ENCODE measurements around the gene IL11RA. TPM values are rescaled to one million over a fixed set of nuclear protein-coding genes. Genes with fewer than 3 reads are reported as not detected.

The IL11RA gene
- total RNA-seq, 1 donor from 2014 or later = 3.4 TPM

DNA sequence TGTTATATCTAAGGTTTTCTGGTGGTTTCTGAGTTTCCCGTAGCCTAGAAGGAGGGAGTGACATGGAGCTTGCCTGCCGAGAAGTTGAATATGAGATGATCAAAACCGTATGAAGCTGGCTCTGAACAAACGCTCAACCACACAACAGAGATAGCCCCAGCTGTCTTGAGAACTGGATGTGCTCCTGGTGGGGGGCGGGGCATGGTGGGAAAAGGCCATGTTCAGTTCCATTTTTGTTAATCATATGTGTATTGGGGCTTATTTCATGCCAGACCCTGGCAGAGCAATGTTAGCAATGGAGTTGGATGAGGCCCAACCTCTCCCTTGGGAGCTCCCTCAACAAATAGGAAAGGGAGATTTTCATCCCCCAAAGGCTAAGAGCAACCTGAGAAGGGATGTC is 34.2 kb downstream of the IL11RA start:
- DNase-seq (ENCODE audit: low read depth in 2 of 2) = no peak

DNA sequence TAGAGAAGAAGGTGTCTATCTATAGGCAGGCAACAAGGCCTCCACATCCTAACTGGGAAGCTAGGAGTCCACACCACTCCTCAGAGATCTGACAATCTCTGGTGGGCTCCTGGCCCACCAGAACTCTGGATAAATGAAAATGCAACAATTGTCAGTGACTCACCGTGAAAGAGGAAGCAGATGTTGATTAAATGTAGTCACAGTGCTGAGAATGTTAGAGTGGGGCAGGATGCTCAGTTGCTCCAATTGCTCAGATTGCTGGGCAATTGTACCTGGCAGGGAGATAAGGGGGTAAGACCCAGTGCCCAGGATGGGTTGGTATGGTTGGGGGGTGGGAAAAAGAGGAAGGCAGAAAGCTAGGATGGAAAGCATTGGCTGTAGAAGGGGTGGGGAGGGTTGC is 34.7 kb downstream of the IL11RA start:
- DNase-seq (ENCODE audit: low read depth in 2 of 2) = no peak

DNA sequence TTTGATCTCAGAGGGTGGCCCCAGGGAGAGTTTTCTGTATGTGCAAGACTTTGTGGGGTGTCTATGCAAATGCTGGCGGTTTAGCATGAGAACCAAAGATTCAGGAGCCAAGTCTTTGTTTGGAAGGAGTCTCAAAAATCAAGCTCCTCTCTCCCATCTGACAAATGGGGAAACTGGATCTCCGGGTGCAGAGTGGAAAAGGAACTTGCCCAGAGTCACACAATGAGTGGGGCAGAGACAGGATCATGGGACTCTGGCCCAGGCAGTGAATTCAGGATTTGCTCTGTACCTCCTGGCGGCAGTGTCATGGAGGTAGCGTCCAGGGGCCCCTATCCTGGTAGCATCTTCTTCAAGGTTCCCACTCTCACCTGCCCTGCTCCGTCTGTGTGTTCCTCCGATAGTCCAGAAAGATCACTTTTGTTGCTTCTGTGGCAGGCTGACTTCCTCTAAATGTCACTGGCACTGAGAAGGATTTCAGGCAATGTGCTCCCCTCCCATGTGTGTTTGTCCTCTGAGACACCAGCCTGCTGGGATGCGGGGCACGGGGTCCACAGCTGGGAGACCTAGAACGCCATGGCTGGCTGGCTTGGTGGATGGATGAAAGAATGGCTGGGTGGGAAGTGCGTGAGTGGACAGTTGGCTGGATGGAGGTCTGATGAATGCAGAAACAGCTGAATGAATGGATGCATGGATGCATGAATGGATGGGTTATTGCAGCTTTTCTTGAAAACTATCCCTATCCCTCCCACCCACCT is 35.5 kb downstream of the IL11RA start:
- no peak for DNase-seq (ENCODE audit: low read depth in 2 of 2)

DNA sequence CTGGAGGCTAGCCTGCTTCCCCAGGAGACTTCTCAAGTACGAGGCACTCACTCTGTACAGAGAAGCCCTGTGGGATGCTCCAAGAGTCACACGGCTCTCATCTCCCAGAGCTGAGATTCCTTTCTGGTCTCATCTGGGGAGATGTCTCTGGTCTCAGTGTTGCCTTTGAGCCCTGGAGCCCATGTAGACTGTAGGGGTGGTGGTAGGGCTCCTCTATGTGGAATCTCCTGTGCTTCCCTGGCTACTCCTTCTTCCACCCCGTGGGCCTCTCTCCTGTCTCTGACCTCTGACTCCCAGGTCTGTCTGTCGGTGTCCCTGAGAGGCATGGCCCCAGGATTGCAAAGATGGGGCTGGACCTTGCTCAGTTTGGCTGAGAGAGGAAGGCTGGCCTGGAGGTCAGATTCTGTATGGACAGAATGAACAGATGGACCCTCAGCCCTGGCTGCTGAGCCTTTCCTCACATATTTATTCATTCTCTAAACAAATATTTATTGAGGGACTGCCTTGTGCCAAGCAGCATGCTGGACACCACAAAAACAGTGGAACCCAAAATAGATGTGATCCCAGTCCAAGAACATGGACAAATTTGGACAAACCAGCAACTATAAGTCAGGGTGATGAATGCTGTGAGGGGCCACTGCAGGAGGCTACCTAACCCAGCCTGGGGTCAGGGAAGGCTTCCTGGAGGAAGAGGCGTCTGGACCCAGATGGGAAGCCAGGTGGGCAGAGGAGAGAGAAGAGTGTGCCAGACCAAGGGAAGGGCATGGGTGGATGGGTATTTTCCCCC is 36.5 kb downstream of the IL11RA start:
- no peak for DNase-seq (ENCODE audit: low read depth in 2 of 2)

DNA sequence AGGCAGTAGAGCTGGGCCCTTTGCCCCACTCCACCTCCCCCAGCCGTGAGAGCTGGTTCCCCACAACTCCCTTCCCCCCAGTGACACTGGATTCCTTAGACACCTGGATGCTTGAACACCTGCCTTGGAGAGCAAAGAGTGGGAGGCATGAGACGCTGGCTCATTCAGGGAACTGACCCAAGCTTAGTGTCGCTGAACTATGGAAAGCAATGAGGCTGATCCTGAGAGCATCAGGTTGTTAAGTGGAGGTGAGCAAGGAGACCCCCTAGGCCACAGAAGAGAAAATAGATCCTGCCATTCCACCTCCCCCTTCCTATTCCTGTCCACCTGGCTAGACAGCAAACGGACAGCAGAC is 37.1 kb downstream of the IL11RA start:
- DNase-seq (ENCODE audit: low read depth in 2 of 2) = no peak

DNA sequence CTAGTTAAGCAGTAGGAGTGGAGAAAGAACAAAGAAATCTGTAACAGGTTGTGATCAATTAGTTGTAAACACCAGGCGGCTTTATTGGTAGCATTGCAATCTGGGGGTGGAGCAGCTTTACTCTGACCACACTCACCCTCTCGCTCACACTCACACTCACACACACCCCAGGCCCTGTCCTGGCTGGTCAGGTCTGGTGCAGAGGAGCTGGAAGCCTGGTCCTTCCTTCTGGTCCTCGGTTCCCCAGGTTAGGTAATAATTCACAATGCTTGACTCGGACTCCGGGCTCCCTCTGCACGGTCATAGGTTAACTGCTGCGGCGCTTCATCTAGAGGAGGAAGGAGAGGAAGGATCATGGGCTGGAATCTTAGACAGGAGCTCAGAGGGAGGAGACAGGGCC is 37.5 kb downstream of the IL11RA start:
- no peak for DNase-seq (ENCODE audit: low read depth in 2 of 2)

DNA sequence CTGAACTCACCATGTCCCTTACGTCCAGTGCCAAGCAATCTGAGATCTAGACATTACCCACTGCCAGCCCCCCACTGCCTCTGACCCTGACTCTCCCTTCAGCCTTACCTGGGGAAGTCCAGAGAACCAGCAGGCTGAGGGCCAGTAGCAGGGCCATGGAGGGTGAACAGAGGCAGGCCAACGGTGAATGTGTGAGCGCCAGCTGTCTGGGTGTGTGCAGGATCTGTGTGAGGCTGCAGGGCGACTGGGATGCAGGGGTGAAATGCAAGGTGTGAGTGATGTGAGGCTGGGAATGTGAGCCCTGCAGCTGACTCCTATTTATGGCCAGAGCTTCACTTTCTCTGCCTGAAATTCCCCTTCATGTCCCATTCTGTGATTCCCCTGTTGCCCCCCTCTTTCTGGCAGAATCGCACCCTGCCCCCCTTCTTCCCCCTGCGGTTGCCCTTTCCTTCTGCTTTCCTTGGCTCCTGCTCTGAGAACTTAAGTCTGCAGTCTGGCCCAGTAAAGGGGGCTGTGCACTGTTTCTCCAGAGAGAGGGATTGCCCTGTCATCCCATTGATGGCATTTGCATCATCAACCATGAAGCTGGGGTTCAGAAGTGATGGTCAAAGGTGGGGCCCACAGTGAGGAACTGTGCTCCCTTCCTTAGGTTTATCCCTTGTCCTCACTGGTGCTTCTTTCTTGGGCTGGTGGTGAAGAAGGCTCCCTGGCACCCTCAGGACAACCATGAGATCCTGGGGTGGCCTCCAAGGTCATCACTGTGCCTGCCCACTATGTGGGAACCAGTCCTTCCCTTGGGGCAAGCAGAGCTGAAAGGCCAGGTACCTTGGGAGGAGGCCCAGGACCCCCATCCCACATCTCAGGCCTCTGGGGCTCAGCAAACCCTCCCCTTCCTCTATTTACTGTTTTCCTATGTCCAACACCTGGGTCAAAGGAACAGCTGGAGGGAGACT is 39.3 kb downstream of the IL11RA start, which contains the start of gene CCL19:
CCL19 (minus strand) TSS at position 294 of the 953 bp plus-strand sequence; CDS start at position 157, 137 bp downstream.
- DNase-seq (ENCODE audit: low read depth in 2 of 2) = no peak

DNA sequence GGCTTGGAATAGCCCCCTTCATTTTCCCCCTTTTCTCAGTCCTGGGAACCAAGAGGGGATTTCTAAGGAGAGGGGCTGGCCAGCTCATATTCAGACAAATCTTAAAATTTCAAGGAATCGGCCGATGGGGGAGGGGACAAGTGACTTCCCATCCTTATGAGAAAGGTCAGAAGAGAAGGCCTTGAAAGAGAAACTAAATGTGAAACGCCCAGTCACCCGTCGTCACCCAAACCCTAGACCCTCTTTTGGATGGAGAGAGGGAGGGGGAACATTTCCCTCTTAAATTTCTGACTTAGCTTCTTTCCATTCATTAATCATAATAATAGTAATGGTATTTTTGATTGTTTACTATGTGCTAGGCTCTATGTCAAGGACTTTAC is 39.9 kb downstream of the IL11RA start:
- DNase-seq (ENCODE audit: low read depth in 2 of 2) = no peak

DNA sequence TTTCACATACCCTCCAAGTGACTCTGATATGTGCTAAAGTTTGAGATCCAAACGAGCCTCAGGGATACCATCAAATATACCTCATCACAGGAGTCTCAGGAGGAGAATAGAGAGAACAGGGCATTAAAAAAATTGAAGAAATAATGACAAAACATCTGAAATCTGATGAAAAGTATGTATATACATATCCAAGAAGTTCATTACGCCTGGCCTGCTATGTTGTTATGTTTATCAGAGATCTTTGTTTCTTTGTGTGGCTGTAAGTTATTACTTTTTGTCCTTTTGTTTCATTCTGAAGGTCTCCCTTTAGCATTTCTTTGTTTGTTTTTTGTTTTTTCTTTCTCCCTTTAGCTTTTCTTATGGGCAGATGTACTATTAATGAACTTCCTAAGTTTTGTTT is 41.6 kb downstream of the IL11RA start:
- no peak for DNase-seq (ENCODE audit: low read depth in 2 of 2)

DNA sequence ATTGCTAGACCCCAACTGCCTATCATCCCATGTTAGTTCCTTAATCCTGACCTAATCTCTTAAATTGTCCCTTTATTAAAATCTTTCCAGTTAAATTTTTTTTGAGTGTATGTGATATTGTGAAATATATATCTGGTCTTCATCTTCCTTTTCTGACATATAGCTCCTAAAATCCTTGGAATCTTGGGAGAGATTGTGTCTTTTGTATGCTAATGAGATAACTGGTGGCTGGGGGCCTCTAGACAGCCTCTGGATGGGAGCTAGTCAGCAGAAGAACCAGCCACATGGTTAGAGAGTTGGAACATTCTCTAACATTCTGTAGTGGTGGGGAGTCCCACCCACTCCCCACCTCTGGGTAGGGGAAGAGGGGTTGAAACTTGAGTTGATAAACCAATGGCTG is 42.8 kb downstream of the IL11RA start:
- no peak for DNase-seq (ENCODE audit: low read depth in 2 of 2)

DNA sequence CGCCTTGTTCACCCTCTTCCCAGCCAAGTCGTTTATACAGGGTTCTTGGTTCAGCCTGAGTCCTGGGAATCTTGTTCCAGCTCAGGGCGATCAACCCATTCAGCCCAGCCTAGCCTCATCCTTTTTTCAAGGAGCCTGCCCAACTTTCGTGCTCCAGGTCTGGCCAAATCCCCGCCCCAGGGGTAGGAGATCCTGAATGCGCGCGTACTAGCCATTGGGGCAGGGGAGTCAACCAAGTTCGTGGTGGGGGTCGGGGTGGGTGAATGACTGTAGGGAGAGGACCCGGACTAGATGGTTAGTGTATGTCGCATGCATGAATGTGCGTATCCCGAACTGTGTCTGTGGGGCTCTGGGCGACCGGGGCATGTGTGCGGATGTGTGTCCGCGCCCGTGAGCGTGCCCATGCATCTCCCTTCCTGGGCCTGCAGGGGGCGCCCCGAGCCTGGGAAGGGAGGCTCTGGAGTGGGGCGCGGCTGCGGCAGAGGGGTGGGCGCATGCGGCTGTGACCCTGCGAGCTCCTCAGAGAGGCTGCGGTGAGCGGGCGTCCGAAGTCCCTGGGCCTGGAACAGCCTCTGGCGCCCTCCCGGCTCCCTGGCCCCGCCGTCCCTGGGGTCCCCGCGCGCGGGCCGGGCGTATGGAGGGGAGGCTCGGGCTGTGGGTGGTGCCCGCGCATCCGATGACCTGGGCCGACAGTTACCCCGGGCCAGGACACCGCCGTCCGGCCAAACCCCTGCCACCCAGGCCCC is 49.2 kb downstream of the IL11RA start:
- peak; percentile 63 to 81 for DNase-seq (ENCODE audit: low read depth in 2 of 2)

DNA sequence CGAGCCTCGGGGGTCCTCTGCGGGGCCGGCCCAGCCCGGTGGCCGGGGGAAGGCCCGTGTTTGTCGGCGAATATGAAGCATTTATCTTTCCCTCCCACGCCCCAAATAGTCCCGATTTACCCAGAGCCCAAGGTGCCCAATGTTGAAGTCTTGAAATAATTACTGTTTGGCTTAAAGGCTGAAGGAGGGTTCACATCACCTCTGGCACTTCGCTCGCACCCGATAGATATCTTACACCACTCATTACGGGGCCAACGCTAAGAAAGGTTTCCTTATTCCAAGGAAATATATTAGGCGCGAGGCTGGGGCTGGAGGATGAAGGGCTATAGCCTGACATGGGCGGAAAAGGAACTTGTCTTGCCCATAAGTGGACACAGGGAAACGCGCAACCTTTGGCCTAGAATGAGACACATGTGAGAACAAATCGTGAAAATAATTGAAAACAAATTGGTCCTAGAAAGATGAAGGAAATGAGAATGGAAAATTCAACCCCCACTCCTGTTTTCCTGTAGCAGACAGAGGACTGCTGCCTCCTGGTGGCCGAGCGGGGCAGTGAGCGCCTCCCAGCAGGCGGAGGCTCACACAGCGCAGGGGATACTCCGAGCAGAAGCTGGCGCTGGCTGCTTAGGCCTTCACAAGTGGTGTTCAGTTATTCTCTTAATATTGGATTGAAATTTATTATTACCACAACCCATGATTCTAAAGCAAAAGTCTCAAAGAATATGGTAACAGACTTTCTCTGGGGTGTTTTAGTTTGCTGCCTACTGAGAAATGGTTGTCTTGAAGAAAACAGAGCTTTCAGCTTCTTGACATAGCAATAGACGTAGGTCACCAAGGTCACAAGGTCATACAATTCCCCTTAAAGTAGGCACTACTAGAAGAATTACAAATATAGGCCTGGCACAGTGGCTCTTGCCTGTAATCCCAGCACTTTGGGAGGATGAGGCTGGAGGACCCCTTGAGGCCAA is 50.1 kb downstream of the IL11RA start:
- DNase-seq (ENCODE audit: low read depth in 2 of 2) = peak; percentile 82 to 93

DNA sequence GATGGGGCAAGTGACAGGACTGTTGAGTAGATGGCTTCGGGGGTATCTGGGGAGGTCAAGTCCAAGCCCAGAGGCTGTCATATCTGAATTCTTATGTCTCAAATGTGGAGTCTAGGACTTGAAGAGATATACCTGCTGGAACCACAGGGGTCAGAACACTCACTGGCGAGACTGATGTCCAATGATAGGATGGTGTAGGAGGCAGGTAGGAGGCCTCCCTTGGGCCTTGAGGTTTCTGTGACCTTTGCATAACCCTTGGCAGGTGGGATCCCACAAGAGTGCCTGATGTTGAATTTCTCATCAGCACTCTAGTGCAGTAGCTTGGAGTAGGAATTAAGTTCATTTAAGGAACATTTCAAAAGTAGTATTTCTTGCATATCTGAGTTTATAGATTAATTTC is 55.1 kb downstream of the IL11RA start:
- no peak for DNase-seq (ENCODE audit: low read depth in 2 of 2)

DNA sequence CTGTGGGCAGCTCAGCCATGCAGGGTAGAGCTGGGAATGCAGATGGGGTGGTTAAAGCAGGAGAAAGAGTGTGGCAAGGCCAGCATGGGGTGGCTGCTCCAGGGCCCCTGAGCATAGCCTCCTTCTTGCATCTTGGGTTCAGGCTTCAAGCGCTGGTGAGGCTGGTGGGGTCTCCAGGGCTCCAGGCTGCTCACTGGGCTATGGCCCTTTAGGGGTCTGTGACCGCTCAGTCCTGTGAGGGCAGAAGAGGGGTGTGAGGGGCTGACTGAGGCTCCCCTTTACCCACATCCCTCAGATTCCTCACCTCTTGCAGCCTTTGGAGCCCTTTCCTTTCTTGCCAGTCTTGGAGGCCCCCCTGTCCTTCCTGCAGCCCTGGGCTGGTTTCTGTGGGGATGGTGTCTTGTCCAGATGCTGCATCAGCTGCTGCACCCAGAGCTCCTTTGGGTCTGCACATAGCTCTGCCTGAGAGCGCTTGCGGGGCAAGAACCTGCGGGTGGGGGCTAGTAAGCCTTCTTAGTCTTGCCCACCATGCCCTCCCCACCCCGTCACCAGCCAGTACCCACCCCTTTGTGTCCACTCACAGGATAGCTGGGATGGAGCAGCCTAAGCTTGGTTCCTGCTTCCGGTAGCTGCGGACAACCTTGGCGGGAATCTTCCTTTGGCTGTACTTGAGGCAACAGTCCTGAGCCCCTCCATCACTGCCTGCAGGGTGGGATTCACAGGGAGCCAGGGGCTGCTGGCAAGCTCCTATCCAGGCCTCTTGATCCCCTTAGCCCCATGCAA is 57.4 kb downstream of the IL11RA start:
- DNase-seq (ENCODE audit: low read depth in 2 of 2) = no peak

DNA sequence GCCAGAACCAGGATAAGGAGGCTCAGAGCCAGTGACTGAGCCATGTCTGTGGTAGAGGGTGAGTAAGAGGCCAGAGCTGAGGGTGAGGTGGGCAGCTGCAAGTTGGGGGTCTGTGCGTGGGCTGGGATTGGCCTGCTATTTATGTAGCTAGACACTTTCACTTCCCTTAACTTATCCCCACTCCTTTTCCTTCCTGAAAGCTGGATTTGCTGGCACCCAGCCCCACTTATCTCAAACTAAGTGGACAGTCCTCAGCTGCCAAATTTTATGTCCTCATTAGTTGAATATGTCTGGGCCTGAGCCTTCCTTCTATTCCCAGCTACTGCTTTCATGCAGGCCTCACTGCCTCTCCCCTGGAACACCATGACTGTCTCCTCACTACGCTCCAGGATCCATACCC is 58.0 kb downstream of the IL11RA start, which contains the start of gene CCL21:
CCL21 (minus strand) TSS at position 114 of the 400 bp plus-strand sequence; CDS start at position 44, 70 bp downstream.
- DNase-seq (ENCODE audit: low read depth in 2 of 2) = peak; percentile 51 to 74

Measured in lung microvascular endothelial cell (primary cell).